Activated CD4-positive, alpha-beta T cell treated with anti-CD3 and anti-CD28 coated beads for 1 hour (primary cell): ENCODE data around the gene CACNA1E.

Experiments
- DNase-seq: peaks from one replicate; pipeline ENCODE4 v3.0.0-alpha.2; 2020

The CACNA1E gene

DNA sequence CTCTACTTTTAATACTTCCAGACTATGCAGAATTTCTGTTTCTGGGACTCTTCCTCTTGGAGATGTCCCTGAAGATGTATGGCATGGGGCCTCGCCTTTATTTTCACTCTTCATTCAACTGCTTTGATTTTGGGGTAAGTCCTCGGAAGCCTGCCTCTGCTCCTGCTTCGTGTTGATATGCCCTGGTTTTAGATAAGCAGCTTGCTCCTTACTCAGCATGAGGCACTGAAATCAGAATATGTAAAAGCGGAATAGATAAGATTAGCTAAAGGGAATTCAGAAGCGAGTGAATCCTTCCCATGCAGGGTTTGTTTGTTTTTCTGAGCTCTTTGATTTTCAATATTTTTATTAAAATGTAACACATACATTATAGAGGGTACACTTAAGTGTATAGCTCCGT, 234.7 kb downstream of the CACNA1E start:
- no peak for DNase-seq

DNA sequence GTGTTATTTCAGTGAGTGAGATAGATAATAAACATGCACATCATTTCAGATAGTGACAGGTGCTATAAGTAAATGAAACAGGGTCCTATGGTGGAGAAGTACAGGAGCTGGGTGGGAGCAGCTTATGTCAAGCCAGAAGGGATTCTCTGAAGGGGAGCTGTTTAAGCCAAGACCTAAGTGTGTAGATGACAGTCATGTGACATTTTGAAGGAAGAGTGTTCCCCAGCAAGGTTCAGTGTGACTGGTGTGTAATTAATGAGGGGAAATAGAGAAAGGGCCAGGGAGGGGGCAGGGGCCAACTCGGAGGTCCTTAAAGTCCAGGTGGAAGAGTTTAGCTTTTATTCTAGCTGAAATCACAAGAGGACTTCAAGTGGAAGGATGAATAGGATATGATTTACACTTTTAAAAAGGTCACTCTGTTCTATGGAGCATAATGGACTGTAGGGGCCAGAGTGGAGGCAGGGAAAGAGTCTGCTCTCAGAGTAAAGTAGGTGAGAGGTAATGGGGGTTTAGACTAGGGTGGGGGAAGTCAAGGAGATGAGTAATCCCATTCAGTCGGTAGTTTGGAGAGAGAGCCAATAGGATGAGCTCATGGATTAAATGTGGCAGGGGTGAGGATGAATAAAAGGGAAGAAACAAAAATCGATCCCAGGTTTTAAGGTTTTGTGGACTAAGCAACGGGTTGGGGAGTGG, 243.1 kb downstream of the CACNA1E start:
- DNase-seq: no peak

DNA sequence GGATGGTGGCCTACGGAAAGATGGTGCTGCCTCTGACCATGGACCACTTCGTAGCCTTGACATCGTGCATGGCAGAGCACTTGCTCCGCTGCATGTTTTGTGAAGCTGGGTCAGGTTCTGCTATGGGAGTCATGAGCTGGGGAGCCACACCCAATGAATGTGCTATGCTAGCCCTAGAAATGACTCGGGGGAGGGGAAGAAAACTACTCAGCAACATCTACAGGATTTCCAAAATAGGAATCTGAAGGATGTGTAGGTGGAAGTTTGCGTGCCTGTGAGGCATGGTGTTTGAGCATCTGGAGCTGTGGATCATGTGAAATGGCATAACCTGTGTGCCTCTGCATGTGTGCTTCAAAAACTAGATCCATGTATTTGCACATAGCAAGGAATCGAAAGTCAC, 247.3 kb downstream of the CACNA1E start:
- DNase-seq: no peak

DNA sequence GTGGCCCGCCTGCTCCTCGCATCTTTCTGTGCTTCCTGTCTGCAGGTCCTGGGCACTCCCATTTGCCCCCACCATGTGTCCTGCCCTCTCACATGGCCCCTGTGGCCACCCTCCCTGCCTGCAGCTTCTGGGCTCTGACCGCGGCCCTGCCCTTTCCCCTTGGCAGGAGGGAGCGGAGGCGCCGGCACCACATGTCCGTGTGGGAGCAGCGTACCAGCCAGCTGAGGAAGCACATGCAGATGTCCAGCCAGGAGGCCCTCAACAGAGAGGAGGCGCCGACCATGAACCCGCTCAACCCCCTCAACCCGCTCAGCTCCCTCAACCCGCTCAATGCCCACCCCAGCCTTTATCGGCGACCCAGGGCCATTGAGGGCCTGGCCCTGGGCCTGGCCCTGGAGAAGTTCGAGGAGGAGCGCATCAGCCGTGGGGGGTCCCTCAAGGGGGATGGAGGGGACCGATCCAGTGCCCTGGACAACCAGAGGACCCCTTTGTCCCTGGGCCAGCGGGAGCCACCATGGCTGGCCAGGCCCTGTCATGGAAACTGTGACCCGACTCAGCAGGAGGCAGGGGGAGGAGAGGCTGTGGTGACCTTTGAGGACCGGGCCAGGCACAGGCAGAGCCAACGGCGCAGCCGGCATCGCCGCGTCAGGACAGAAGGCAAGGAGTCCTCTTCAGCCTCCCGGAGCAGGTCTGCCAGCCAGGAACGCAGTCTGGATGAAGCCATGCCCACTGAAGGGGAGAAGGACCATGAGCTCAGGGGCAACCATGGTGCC, 249.1 kb downstream of the CACNA1E start:
- no peak for DNase-seq

DNA sequence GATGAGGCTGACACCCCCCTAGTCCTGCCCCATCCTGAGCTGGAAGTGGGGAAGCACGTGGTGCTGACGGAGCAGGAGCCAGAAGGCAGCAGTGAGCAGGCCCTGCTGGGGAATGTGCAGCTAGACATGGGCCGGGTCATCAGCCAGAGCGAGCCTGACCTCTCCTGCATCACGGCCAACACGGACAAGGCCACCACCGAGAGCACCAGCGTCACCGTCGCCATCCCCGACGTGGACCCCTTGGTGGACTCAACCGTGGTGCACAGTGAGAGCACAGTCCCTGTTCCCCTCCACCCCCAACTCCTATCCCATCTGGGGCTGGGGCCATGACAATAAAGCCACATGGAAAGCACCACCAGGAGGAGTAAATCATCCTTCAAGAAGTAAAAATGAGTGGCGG, 250.2 kb downstream of the CACNA1E start:
- DNase-seq: no peak

DNA sequence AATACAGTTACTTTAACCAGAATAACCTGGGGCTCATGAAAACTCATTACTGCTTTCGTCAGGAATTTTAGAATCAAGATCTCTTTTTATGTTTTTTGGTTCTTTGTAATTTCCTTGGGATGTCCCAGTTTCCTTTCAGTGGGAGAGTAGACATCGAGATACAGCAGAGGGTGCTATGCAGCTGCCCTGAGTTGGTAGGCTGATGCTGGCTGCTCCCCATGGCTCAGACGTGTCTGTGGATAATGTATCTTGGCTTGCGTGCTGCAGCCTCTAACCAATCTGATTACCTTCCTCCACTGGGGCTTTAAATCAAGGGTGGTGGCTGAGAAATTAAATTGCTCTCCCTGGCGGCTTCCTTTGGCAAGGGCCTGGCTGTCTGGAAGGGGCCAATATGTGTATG, 253.7 kb downstream of the CACNA1E start:
- no peak for DNase-seq

DNA sequence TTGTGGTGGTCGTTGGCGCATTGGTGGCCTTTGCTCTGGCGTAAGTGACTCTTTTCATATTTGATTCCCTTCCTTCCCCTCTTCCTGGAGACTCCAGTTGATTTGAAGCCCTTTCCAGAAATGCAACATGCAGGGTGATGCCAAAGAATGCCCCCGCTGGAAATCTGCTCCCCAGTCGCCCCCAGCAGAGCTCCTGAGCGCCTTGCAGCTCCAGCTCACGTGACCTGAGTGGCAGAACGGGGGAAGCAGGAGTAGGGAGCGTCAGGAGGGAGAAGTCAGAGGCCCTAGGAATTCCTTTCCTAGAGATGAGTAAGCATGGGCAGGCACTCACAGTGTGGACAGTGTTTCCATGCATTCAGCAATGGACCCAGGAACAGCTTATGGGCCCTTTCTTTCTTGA, 255.9 kb downstream of the CACNA1E start:
- DNase-seq: no peak

DNA sequence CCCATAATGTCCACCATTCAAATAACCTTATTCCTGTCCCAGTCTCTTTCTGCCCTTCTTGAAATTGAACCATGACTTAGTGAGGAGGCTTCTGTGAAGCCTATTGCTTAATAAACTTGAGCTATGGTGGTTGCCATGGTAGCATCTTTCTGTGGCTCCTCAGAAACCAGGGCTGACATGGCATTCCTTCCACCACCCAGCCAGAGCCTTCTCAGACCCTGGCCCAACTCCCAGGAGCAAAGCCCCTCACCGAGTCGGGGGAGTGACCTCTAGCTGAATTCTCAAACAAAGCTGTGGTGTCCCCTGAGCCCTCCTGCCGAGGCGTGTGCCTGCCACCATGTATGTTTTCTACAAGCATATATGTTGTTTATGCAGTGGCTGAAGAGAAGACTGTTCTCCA, 259.1 kb downstream of the CACNA1E start:
- DNase-seq: no peak

DNA sequence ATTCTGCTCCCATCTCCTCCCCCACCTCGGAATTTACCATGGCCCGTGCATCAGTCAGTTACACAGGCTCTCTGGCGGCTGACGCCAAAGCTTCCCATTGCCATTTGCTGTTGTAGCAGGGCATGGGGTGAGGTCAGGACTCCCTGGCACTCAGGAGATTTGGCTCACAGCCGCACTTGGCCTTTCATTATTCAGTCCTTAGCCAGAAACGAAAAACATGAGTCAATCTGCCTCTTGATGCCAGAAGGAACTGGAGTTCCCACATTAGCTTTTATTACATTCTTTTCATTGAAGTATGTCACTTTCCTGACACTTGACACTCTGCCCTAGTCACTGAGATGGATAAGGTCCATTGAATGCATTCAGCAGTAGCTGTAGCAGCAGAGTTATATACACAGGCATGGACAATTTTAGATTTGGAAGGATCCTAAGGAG, 260.6 kb downstream of the CACNA1E start:
- DNase-seq: no peak

DNA sequence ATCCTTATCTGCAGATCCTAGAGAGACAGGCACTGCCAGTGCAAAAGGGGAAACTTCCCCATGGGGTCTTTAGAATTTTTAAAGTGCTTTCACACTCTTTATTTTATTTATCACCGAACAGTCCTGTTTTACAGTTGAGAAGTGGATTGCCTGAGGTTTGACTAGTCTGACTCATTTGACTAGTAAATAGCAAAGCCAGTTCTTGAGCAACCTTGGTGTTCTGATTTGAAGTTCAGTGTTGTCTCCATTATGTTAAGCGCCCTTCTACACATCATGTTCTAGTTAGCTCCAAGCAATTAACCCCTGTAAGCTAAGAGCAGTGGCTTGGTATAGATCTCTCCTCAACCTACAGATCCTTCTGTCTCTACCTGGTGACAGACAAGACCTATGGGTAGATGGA, 262.9 kb downstream of the CACNA1E start:
- no peak for DNase-seq

DNA sequence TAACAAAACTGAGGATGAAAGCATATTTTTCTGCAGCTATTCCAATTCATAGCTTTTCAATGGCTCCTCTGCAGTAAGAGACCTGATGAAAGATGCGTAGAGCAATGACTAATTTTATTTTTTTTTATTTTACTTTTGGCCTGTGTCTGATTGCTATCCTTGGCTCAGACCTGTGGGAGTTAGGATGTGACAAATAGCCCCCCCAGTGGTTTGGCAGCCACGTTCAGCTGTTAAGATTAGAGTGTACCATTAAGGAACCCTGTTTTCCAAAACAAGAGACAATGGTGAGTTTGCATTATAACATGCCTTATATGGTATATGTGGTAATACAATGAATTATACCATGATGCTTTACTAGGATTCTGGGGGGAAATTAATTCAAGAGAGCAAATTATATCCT, 264.7 kb downstream of the CACNA1E start:
- no peak for DNase-seq

DNA sequence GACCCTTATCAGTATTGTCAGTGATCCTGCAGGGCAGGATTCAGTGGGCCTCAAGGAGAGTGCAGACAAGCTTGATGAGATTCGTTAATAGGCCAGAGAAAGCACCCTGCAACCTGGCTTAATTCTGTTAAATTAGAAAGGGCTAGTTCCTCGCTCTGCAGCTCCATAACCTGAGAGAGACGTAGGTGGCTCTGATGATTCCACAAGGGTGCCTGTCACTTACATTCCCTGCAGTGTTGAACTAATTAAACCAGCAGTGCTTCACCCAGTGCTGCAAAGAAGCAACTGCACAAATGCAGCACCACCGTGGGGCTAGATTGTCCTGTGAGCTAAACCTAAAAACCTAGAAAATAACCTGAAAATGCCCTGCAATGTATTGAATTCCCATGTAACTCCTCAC, 270.8 kb downstream of the CACNA1E start:
- DNase-seq: no peak

DNA sequence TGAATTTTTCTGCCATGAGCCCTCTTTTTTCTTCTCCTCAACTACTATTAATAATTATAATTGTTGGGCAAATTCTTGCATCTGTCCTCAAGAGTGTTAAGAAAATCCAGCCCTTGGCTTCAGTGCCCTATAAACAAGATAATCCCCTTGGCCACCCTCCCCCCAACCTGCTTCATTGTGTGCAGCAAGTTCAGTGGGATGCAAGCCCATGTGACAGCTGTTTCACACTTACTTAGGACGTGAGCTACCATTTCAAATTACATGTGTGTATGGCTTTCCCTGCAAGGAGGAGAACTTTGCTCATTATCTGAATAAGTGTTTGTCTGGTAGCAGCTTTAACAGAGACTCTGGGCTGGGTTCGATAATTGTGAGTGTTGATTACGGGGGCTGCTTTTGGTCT, 276.2 kb downstream of the CACNA1E start:
- no peak for DNase-seq

DNA sequence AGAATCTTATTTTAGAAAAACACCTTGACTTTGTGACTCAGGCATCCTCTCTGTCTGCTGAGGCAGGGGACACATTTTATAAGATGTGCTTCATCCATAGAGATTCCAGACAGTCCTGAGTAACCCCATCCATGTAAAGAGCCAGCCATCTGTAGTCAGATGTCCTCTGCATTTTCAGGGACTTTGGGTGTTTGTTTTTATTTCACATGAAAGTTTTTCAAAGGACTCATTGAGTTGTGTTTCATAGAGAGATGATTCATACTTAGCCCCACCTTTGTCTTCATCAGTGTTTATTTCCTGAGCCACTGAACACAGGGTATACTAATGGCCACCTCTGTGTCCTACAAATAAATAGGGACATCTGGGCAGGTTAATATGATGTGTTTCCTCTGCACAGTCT, 280.4 kb downstream of the CACNA1E start:
- DNase-seq: no peak

DNA sequence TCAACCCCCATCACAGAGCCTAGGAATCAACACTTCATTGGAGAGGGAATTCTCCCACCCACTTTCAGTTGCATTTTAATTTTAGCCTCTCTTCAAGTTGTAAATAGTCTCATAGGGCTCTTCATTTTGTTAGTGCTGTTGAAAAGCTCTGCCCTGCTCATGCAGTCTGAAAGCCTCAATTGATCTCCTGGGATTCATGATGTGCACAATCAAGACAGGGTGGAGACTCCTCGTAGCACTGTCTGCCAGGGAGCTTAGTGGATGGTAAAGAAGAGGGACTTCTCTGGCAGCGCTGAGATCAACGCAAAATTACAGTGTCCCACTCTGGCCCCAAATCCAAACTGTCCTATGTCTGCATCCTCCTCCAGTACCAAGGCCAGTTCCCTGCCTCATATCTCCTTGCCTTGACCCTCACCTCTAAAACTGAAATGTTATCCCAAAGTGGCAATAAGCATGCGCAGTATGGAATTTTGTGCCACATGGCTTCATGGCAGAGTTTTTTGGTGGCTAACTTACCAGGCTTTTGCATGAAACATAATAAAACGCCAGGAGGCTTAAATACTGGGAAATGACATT, 282.2 kb downstream of the CACNA1E start:
- no peak for DNase-seq

DNA sequence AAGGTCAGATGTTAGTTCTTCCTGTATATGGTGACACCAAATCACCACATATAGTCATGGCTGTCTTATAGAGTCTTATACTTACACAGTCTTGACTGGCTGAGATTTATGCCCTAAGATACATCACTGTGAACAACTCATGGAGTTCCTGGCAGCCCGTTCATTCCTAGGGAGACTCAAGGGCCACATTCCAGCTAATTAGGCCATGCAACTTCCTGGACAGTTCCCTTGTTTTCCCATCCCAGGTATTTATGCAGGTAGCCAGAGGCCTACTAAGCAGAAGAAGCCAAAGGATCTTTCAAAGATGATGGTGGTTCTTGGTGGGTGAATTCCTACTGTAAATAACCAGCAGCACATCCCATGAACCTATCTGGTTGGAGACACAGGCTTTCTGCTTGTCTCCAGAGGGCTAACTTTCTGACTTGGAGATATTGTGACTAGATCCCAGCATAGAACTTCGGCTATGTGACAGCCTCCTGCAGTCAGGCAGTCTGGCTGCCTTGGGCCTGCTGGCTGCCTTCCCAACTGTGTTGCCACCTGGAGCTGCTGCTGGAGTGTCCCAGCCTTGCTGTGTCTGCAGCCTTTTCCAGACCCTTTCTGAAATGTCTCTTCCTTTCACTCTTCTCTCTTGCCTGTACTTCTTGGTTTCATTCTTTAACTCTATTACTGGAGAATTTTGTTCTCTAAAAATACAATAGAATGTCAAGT, 283.8 kb downstream of the CACNA1E start:
- DNase-seq: no peak

DNA sequence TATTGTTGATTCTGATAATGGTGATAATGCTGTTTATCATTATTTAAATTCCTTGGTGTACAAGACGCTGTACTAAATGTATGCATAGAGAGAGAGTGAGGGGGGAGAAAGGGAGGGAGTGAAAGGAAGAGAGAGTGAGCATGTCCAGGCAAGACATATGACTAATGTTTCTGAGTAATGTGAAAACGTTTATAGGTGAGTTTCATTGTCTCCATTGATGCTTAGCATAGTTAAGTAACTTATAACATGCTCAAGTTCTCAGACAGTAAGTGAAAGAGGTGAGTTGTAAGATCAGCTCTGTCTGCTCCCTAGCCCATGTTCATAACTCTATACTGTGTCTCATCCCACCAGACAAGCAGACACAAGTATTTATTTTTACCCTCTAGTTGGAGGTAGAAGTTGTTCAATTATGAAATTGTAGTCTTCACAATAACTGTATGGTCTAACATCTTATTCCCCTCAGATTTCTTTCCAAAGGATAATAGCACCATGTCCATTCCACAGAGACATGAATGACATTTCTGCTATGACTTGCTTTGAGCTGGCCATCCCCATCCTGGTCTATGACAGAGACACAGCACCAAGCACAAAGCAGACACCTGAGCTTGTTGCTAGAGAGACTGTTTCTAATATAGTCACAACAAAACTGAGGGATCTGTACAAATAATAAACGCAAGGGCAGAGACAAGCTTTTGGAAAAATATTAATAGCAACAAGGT, 285.1 kb downstream of the CACNA1E start:
- no peak for DNase-seq

DNA sequence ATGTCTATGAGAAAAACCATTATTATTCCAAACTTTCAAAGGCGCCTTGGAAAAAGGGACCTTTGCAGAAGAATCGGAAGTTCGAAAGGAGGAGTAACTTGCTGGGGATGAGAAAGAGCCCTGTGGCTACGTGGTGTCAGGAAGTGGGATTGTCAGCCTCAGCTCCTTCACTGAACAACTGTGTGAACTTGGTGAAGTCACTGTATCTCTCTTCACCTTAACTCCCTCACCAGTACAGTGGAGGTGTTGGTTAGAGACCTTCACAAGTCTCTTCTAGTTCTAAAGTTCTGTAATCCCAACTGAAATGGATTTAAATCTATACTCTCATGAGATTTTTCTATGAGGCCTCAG, 285.6 kb downstream of the CACNA1E start:
- DNase-seq: no peak

DNA sequence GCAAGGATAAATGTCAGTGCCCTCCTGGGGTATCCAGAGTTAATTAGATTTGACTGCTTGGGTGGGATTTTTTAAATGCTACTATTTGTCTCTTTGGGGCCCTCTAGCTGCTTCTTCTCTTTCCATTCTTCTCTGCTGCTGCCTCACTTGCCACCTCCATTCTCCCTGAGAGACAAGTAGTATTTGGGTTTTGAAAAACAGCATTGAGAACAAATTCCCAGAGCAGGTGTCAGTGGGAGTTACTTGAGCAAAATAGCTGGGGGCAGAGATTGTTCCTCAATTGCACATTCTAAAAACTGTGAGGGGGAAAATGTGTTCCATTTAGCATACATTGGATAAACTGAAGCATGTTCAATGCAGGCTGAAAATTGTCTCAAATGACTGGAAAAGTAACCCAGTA, 286.5 kb downstream of the CACNA1E start:
- no peak for DNase-seq

DNA sequence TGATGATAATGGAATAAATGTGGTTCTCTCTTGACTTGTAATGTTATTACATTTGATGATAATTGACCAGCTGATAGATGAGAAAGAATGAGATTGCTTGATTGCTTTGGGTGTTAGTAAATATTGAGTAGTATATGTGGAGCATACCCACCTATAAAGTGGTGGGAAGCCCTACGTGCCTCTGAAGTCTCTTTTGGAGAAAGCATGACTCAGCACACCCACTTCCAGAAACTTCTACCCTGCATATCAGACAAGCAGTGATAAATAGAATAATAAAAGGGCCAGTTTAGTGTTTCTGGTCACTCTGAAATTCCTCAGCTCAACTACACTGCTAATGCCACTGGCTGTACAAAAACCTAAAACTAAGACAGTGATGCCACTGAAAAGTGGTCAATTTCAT, 289.4 kb downstream of the CACNA1E start:
- DNase-seq: no peak

DNA sequence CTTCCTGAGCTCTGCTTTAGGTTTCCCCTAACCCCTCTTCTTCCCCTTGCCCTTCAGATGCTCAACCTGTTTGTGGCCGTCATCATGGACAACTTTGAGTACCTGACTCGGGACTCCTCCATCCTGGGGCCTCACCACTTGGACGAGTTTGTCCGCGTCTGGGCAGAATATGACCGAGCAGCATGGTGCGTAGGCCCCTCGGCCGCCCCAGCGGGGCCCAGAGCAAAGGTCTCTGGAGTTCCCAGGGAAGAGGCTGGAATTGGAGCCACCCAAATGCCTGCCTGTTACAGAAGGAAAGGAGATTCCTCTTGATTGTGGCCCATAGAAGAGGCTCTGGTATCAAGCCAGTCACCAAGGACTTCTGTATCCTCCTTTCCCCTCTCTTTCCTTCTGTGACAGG, 292.7 kb downstream of the CACNA1E start:
- DNase-seq: no peak

DNA sequence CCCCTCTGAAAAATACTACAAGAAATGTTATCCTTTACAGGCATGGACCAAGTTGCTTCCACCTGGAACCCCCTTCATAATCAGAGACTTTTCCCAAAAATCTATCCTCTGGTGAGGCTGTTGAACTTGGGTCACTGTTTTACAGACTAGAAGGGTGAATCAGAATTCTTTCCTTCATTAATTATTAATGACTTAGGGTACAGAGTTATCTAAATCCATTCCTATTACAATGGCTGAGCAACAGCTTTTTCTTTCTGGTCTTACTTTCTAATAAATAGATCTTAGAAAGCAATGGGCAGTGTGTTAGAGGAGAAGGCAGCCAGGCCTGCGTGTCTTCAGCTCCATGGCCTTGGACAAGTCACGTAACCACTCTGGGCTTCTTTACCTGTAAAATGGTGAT, 294.0 kb downstream of the CACNA1E start:
- DNase-seq: no peak

DNA sequence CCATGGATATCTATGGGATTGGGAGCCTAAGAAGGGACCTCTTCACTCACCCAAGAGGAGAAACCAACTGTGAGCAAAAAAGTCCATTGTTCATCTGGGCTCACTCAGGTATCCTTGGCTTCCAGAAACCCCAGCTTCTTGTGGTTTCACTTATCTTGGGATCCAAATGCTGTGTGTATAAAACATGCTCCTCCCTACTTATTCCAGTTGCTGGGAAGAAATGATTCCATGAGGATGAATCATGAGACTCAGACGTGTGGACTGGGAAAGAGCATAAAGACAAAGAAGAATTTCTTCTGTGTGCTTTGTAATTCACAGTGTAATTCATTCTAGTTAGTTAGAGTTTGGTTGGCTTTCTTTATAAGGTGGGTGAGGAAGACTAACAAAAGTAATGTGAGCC, 294.5 kb downstream of the CACNA1E start:
- DNase-seq: no peak
